Prostate gland (tissue), 2 donors: ENCODE measurements around the gene ACKR3.

Experiments
- POLR2A ChIP-seq: fragments of 450-650 bp; IDR thresholded peaks from one replicate; pipeline ENCODE4 v1.6.1; 2016; ENCODE audit warnings: antibody characterized with exemption, mild to moderate bottlenecking
- POLR2AphosphoS5 ChIP-seq: sonication (generic); formaldehyde crosslinking; IDR thresholded peaks from one replicate; pipeline ENCODE4 v1.6.1; 2017; ENCODE audit warnings: antibody characterized with exemption
- TF ChIP-seq, protein P1 (sequence below), 4 experiments: fragments of 200-600 bp in 2 of 4; fragments of 450-650 bp in 2 of 4; sonication (generic) in 2 of 4; IDR thresholded peaks; 1 replicate in 3 of 4; 2 replicates in 1 of 4; pipeline ENCODE4 v1.5.1; 2016 to 2019; ENCODE audit warnings: antibody characterized with exemption in 4 of 4, mild to moderate bottlenecking in 2 of 4, moderate library complexity in 2 of 4

DNA sequence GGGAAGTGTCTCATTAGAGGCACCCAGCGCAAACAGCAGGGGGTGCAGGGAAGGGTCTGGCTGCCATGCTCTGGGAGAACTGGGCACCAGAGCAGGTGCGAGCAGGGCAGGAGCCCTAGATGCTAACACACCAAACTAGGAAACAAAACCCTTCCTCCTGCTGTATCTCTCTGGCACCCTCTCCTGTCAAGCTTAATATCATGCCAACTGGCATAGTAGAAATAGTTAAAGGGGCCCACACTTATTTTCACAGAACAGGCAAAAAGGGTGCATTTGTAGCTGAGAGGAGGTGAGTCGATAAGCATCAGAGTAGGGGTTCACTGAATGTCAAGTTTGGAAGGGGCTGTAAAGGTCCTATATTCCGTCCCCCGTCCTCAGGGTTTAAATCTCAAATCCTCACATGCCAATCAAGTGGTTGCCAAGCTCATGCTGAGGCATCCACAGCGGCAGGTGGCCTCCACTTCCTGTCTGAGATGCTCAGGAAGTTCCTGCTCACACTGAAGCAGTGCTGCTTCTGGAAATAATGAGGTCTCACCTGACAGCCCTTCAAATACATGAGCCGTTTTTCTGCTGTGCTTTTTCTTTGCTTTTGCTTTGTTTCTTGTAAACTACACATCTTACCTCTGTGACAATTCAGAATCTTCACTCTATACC is 14.9 kb upstream of the ACKR3 start:
- TF ChIP-seq, protein P1, sequence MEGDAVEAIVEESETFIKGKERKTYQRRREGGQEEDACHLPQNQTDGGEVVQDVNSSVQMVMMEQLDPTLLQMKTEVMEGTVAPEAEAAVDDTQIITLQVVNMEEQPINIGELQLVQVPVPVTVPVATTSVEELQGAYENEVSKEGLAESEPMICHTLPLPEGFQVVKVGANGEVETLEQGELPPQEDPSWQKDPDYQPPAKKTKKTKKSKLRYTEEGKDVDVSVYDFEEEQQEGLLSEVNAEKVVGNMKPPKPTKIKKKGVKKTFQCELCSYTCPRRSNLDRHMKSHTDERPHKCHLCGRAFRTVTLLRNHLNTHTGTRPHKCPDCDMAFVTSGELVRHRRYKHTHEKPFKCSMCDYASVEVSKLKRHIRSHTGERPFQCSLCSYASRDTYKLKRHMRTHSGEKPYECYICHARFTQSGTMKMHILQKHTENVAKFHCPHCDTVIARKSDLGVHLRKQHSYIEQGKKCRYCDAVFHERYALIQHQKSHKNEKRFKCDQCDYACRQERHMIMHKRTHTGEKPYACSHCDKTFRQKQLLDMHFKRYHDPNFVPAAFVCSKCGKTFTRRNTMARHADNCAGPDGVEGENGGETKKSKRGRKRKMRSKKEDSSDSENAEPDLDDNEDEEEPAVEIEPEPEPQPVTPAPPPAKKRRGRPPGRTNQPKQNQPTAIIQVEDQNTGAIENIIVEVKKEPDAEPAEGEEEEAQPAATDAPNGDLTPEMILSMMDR (IDR thresholded peaks at IDR 0.05), result no peak
- TF ChIP-seq POLR2A (no peak), POLR2AphosphoS5 (no peak)
